Progenitor cell of endocrine pancreas (in vitro differentiated cells): Measurements from ENCODE around the gene HTR1A. TPM values are rescaled to one million over a fixed set of nuclear protein-coding genes. Genes with fewer than 3 reads are reported as not detected.

Experiments
- DNase-seq: peaks from one replicate; pipeline ENCODE4 v3.0.0; 2021; ENCODE audit warnings: low spot score; ENCODE audit not compliant: unreplicated experiment
- H3K27ac Mint-ChIP-seq: 2 replicates; pipeline ENCODE4 v1.8.0; 2021; ENCODE audit warnings: mild to moderate bottlenecking, moderate library complexity, mixed read lengths
- H3K27me3 Mint-ChIP-seq: 2 replicates; pipeline ENCODE4 v1.8.0; 2021; ENCODE audit warnings: mixed read lengths
- H3K36me3 Mint-ChIP-seq: 2 replicates; pipeline ENCODE4 v1.8.0; 2022; ENCODE audit warnings: mixed read lengths; ENCODE audit not compliant: insufficient read depth
- H3K4me1 Mint-ChIP-seq: 2 replicates; pipeline ENCODE4 v1.8.0; 2021; ENCODE audit warnings: low read depth, mixed read lengths
- H3K4me3 Mint-ChIP-seq: 2 replicates; pipeline ENCODE4 v1.8.0; 2021; ENCODE audit warnings: low read depth, mild to moderate bottlenecking, moderate library complexity, mixed read lengths
- H3K9me3 Mint-ChIP-seq: 2 replicates; pipeline ENCODE4 v1.8.0; 2021; ENCODE audit warnings: low read depth, mixed read lengths
- CTCF ChIP-seq: fragments of 200-600 bp; sonication (generic); IDR thresholded peaks from one replicate; pipeline ENCODE4 v1.5.0; 2021; ENCODE audit warnings: antibody characterized with exemption, mild to moderate bottlenecking; ENCODE audit not compliant: unreplicated experiment
- long read RNA-seq: library from polyadenylated mRNA; unstranded; transcript quantifications from one replicate; pipeline ENCODE4 v2.0.0, GENCODE V29; 2020
- total RNA-seq: library from RNA; stranded (reverse); gene quantifications from 2 replicates; pipeline ENCODE4 v1.2.1, GENCODE V29; 2021

The HTR1A gene
- total RNA-seq = not detected in 2 replicates
- long read RNA-seq = 0 reads

- no peaks in the 10 kb centered on the region for H3K36me3 Mint-ChIP-seq
- no peak for TF ChIP-seq CTCF
- H3K4me3 Mint-ChIP-seq = no peak within 1 kb of the TSS
- no peak for DNase-seq
- H3K4me1 Mint-ChIP-seq = peaks cover 15% of the 10 kb centered on the region
- no peak within 1 kb of the TSS for H3K27ac Mint-ChIP-seq
- H3K9me3 Mint-ChIP-seq = no peaks in the 10 kb centered on the region
- peaks cover 51% of the 10 kb centered on the region for H3K27me3 Mint-ChIP-seq
Observed at GRCh38 chr5:63962279-63962678, at the start of gene HTR1A. Gene HTR1A, minus strand, starts transcription at chr5:63962445. Its CDS starts 726 bp downstream, at chr5:63961719.

- no peak for TF ChIP-seq CTCF
- Mint-ChIP-seq H3K36me3 (no peaks in the 10 kb centered on the region), H3K4me3 (no peak overlapping the region), H3K27me3 (no peaks in the 10 kb centered on the region), H3K9me3 (no peaks in the 10 kb centered on the region), H3K4me1 (no peaks in the 10 kb centered on the region), H3K27ac (no peak overlapping the region)
- DNase-seq = no peak
Observed at GRCh38 chr5:64003966-64004365, 41.7 kb upstream of the HTR1A start.

- no peaks in the 10 kb centered on the region for H3K9me3 Mint-ChIP-seq
- no peak overlapping the region for H3K27ac Mint-ChIP-seq
- no peaks in the 10 kb centered on the region for H3K36me3 Mint-ChIP-seq
- no peak overlapping the region for H3K4me3 Mint-ChIP-seq
- DNase-seq = no peak
- TF ChIP-seq CTCF = no peak
- H3K27me3 Mint-ChIP-seq = no peaks in the 10 kb centered on the region
- no peaks in the 10 kb centered on the region for H3K4me1 Mint-ChIP-seq
Observed at GRCh38 chr5:64000096-64000495, 37.9 kb upstream of the HTR1A start.

GRCh38 chr5:63987053-63987452, 24.8 kb upstream of the HTR1A start:
- Mint-ChIP-seq H3K27me3 (no peaks in the 10 kb centered on the region), H3K27ac (no peak overlapping the region), H3K9me3 (no peaks in the 10 kb centered on the region), H3K4me3 (no peak overlapping the region), H3K4me1 (no peaks in the 10 kb centered on the region), H3K36me3 (no peaks in the 10 kb centered on the region)
- DNase-seq = no peak
- TF ChIP-seq CTCF = no peak

- TF ChIP-seq CTCF = no peak
- no peaks in the 10 kb centered on the region for H3K27me3 Mint-ChIP-seq
- no peaks in the 10 kb centered on the region for H3K36me3 Mint-ChIP-seq
- no peaks in the 10 kb centered on the region for H3K4me1 Mint-ChIP-seq
- no peak overlapping the region for H3K4me3 Mint-ChIP-seq
- no peak overlapping the region for H3K27ac Mint-ChIP-seq
- H3K9me3 Mint-ChIP-seq = peaks cover 6% of the 10 kb centered on the region
- DNase-seq = no peak
Observed at GRCh38 chr5:63981864-63982263, 19.6 kb upstream of the HTR1A start.
